ENCODE data around the gene MDH1.
"Not testable (repeated sequence)": the region's sequence is repeated elsewhere in the genome, so short reads cannot be mapped to it uniquely, and the experiment has no call there.

The MDH1 gene

DNA sequence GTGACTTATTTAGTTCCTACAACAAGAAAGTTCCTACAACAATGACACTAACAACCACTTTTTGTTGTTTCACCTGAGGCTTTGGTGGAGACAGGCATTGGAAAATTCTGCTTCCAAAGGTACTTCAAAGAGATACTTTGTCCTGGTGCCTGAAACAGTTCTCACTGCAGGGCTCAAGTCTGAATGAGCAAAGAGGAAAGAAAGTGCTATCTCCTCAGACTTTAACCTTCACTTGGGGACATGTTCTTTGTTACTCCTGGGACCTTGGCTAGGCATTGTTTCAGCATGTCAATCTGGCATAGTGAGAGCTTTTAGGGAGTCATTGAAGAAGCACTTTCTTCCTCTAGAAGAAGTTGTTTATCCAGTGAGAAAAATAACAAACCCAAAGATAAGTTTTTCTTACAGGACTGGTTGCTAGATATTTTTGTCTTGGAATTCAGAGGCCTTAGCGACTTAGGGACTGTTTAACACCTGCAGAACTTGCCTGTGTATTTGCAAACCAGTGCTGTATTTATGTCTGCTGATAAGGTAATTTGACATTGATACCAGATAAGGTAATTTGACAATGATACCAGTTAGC lies 12.2 kb downstream of the MDH1 start:
- H3K36me3 Mint-ChIP-seq (ENCODE audit: low read depth): peaks cover 54% of the 10 kb centered on the region
- ATAC-seq (no peak), DNase-seq (no peak)
- H3K27ac Mint-ChIP-seq: no peak overlapping the region
- no peak overlapping the region for H3K4me3 Mint-ChIP-seq
- no peaks in the 10 kb centered on the region for H3K27me3 Mint-ChIP-seq
- no peaks in the 10 kb centered on the region for H3K4me1 Mint-ChIP-seq
- H3K9me3 Mint-ChIP-seq: no peaks in the 10 kb centered on the region

DNA sequence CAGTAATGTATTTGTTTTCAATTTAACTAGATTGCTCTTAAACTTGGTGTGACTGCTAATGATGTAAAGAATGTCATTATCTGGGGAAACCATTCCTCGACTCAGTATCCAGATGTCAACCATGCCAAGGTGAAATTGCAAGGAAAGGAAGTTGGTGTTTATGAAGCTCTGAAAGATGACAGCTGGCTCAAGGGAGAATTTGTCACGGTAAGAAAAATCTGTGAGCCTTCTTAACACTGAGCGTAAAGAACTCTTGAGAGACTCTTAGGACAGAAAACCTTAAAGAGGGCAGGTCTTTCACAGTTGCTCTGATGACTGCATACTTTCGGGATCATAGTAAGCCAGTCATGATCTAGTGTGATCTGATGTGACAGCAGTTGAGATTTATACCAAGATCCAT lies 15.9 kb downstream of the MDH1 start:
- no peak overlapping the region for H3K27ac Mint-ChIP-seq
- H3K27me3 Mint-ChIP-seq: no peaks in the 10 kb centered on the region
- H3K36me3 Mint-ChIP-seq (ENCODE audit: low read depth): peaks cover 54% of the 10 kb centered on the region
- no peak overlapping the region for H3K4me3 Mint-ChIP-seq
- DNase-seq: no peak
- no peak for ATAC-seq
- no peaks in the 10 kb centered on the region for H3K9me3 Mint-ChIP-seq
- no peaks in the 10 kb centered on the region for H3K4me1 Mint-ChIP-seq

DNA sequence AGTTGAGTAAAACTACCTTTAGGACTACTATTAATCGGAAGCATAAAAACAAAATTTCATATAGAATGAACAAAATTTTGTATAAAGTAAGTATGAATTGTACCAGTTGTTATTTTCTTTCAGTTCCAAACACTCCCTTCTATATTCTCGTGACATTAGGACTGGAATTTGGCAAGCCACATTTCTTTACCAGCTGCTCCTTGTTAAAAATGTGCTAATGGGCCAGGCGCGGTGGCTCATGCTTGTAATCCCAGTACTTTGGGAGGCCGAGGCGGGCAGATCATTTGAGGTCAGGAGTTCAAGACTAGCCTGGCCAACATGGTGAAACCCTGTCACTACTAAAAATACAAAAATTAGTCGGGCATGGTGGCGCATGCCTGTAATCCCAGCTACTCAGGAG lies 20.1 kb downstream of the MDH1 start:
- not testable (repeated sequence) for ATAC-seq, DNase-seq, H3K27me3 Mint-ChIP-seq, H3K9me3 Mint-ChIP-seq, H3K4me3 Mint-ChIP-seq, H3K27ac Mint-ChIP-seq, H3K4me1 Mint-ChIP-seq
- H3K36me3 Mint-ChIP-seq (ENCODE audit: low read depth): peaks cover 26% of the 10 kb centered on the region

DNA sequence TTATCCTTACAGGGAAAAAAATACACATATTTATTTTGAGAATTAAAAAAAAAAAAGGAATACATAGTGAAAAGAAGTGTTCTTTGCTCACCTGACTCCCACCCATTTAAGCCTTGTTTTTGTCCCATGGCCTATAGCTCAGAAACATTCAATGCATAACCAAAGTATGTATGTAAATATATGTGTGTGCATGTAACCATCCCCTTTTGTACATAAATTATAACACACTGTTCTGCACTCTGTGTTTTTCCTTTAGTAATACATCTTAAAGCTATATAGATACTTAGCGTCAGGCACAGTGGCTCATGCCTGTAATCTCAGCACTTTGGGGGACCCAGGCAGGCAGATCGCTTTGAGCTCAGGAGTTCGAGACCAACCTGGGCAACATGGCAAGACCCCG lies 21.8 kb downstream of the MDH1 start:
- ATAC-seq: no peak
- no peak for DNase-seq
- Mint-ChIP-seq H3K36me3 (ENCODE audit: low read depth) (peaks cover 16% of the 10 kb centered on the region), H3K9me3 (no peaks in the 10 kb centered on the region), H3K4me3 (no peak overlapping the region), H3K4me1 (no peaks in the 10 kb centered on the region), H3K27me3 (peaks cover 3% of the 10 kb centered on the region), H3K27ac (no peak overlapping the region)

DNA sequence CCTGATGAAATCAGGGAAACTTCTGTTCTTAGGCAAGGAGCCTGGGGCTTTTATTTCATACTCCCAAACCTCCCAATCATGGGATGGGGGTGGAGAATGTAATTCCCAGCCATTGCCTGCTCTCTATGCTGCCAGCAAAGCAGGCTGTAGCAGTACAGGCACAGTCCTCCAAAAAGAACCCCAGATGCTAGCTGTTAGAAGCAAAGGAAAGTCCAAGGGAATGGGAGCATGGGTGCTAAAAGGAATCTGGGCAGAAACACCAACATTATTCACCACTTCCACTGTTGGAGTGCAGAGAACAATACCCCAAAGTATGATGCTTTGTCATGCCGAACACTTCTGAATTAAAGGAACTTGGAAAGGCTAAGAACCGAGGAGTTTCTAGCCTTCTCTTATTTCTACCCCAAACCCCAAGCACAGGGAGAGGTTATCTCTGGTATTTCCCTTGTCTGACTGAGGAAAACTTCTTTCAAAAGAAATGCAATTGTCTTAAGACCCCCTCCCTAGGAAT lies 24.7 kb downstream of the MDH1 start:
- Mint-ChIP-seq H3K4me3 (no peak overlapping the region), H3K27me3 (peaks cover 5% of the 10 kb centered on the region), H3K36me3 (ENCODE audit: low read depth) (no peaks in the 10 kb centered on the region), H3K27ac (no peak overlapping the region), H3K9me3 (no peaks in the 10 kb centered on the region), H3K4me1 (no peaks in the 10 kb centered on the region)
- ATAC-seq (no peak), DNase-seq (no peak)

DNA sequence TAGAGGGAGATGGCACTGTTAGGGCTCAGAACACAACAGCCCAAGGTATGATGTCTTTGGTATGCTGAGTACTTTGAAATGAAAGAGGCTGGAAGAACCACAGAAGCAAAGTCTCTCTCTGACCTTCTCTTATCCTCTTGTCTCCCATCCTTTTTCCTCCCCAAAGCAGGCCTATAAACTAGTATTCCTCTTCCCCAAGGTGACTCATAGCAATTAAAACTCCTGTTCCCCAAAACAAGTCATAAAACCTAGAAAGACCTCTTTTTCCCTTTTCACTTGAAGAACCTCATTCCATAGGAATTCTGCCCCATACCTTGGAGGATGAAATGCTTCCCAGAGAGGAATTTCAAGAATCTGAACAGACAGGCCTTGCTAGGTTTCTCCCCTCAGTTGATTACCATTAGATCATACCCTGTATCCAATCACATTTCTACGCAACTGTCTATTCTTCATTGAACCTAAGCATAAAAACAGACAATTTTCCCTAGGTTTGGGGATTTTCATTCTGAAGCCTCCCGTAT lies 25.7 kb downstream of the MDH1 start:
- no peak overlapping the region for H3K4me3 Mint-ChIP-seq
- no peak overlapping the region for H3K27ac Mint-ChIP-seq
- H3K9me3 Mint-ChIP-seq: no peaks in the 10 kb centered on the region
- H3K4me1 Mint-ChIP-seq: no peaks in the 10 kb centered on the region
- H3K27me3 Mint-ChIP-seq: peaks cover 6% of the 10 kb centered on the region
- H3K36me3 Mint-ChIP-seq (ENCODE audit: low read depth): no peaks in the 10 kb centered on the region
- DNase-seq (no peak), ATAC-seq (no peak)

DNA sequence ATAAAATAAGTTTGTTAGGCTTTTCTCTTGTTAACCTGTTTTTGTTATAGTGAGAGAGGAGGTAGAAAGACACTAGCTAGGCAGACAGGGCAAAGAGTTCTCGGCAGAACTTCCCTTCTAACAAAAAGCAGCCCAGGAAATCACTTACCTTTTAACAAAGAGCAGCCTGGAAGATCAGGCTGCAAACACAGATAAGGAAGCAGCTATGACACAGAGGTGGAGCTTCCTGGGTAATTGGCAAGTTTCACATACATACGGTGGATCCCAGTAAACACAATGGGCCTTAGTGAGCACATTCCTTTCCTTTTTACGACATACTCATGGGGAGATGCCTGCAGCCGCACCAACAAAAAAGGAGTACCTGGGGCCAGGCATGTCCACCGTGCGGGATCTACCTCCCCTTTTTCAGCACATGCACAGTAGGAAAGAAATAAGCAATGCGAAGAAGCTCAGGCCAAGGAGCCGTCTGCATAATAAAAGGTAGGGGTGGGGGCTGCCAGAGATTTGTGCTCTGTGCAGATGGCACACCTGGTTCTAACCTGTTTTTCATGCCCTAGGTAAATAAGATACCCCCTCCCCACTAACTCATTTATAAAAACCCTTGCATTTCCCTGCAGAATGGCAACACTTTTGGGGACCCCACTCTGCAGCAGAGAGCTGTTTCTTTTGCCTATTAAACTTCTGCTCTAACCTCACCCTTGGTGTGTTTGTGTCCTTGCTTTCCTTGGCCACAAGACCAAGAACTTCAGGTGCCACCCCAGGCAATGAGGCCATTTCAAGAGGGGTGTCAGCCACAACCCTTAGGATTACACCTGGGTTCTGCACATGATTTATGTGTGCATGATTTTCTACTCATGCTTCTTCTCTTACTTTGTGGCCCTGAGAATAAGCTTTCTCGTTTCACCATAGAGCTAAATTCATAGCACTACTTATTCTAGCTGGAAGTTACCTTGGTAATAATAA lies 26.5 kb downstream of the MDH1 start:
- H3K27me3 Mint-ChIP-seq: peaks cover 6% of the 10 kb centered on the region
- no peaks in the 10 kb centered on the region for H3K4me1 Mint-ChIP-seq
- H3K27ac Mint-ChIP-seq: no peak overlapping the region
- no peaks in the 10 kb centered on the region for H3K9me3 Mint-ChIP-seq
- DNase-seq: no peak
- no peaks in the 10 kb centered on the region for H3K36me3 Mint-ChIP-seq (ENCODE audit: low read depth)
- H3K4me3 Mint-ChIP-seq: no peak overlapping the region
- ATAC-seq: no peak

DNA sequence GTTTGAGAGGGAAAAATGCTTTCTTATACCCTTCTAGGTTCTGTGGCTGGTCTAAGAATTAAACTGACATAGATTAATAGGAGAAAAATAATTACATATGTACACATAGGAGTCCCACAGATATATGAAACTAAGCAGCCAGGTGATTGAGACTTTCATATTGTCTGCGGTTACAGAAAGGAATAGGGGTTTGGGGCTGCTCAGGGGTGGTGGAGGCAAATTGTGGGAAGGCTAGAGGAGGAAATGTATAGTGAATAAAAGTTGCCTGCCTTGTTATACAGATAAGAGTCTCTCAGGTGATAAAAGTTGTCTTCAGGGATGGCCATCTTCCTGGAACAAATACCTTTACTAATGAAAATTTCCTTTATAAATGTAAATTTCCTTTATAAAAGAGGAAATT lies 28.6 kb downstream of the MDH1 start:
- Mint-ChIP-seq H3K36me3 (ENCODE audit: low read depth) (no peaks in the 10 kb centered on the region), H3K9me3 (no peaks in the 10 kb centered on the region), H3K27me3 (peaks cover 7% of the 10 kb centered on the region), H3K27ac (no peak overlapping the region), H3K4me1 (no peaks in the 10 kb centered on the region), H3K4me3 (no peak overlapping the region)
- DNase-seq (no peak), ATAC-seq (no peak)

DNA sequence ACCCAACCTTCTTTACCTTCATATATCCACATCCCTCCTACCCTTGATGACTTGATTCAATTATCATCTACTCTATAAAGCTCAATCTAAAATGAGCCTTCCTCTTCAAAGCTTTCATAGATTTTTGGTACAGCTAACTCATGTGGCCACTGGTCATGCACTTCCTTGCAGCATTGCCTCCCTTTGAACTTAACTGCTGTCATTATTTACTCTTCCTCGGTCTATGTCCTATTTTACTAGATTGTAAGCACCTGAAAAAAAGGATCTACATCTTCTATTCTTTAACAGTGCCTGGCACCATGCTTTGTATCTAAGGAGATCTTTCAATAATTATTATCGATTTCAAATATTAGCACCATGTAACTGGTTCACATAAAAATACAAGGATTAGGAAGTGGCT lies 30.6 kb downstream of the MDH1 start:
- Mint-ChIP-seq H3K27me3 (peaks cover 4% of the 10 kb centered on the region), H3K27ac (no peak overlapping the region), H3K4me3 (no peak overlapping the region), H3K9me3 (no peaks in the 10 kb centered on the region), H3K36me3 (ENCODE audit: low read depth) (no peaks in the 10 kb centered on the region), H3K4me1 (no peaks in the 10 kb centered on the region)
- DNase-seq: no peak
- ATAC-seq: no peak

DNA sequence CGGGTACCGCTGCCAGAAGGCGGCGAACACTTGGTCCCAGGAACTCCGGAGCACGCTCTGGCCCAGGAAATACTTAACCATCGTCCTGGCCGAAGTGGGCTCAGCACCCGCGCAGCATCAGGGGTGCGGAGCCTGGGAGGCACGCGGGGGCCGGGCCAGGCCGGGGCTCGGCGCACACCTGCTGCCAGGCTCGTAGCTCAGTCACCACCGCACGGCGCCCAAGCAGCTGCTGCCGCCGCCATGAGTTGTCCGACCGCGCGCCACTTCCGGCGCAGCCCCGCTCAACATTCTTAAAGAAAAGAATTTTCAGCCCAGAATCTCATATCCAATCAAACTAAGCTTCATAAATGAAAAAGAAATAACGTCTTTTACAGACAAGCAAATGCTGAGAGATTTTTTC lies 34.0 kb downstream of the MDH1 start:
- DNase-seq: no peak
- no peak overlapping the region for H3K27ac Mint-ChIP-seq
- H3K9me3 Mint-ChIP-seq: no peaks in the 10 kb centered on the region
- no peak for ATAC-seq
- H3K4me3 Mint-ChIP-seq: no peak overlapping the region
- no peaks in the 10 kb centered on the region for H3K36me3 Mint-ChIP-seq (ENCODE audit: low read depth)
- peaks cover 4% of the 10 kb centered on the region for H3K27me3 Mint-ChIP-seq
- no peaks in the 10 kb centered on the region for H3K4me1 Mint-ChIP-seq

DNA sequence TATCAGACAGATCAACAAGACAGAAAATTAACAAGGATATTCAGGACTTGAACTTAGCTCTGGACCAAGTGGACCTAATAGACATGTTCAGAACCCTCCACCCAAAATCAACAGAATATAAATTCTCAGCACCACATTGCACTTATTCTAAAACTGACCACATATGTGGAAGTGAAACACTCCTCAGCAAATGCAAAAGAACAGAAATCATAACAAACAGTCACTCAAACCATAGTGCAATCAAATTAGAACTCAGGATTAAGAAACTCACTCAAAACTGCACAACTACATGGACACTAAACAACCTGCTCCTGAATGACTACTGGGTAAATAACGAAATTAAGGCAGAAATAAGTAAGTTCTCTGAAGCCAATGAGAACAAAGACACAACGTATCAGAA lies 35.0 kb downstream of the MDH1 start:
- not testable (repeated sequence) for H3K9me3 Mint-ChIP-seq; H3K4me3 Mint-ChIP-seq; H3K27me3 Mint-ChIP-seq; H3K36me3 Mint-ChIP-seq (ENCODE audit: low read depth); ATAC-seq; H3K4me1 Mint-ChIP-seq; DNase-seq; H3K27ac Mint-ChIP-seq

DNA sequence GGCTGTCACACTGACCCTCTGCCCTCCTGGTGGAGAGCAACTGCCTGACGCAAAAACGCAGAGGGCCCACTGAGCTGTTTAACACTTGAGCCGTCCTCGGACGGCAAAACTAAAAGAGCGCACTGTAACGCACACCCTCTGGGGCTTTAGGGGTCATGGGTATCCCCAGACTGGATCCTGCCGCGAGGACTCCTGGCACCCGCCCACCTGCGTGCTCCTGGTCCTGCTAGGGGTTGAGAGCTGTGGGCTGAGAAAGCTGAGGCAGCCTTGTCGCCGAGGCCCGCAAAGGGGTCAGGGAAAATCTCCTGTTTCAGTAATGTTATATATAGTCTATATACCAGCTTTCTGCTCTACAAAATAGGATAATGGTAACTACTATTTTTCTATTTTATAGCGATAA lies 39.1 kb downstream of the MDH1 start:
- no peak for ATAC-seq
- Mint-ChIP-seq H3K27me3 (no peaks in the 10 kb centered on the region), H3K4me3 (no peak overlapping the region), H3K4me1 (no peaks in the 10 kb centered on the region), H3K27ac (no peak overlapping the region), H3K36me3 (ENCODE audit: low read depth) (peaks cover 3% of the 10 kb centered on the region), H3K9me3 (peaks cover 21% of the 10 kb centered on the region)
- DNase-seq: no peak

DNA sequence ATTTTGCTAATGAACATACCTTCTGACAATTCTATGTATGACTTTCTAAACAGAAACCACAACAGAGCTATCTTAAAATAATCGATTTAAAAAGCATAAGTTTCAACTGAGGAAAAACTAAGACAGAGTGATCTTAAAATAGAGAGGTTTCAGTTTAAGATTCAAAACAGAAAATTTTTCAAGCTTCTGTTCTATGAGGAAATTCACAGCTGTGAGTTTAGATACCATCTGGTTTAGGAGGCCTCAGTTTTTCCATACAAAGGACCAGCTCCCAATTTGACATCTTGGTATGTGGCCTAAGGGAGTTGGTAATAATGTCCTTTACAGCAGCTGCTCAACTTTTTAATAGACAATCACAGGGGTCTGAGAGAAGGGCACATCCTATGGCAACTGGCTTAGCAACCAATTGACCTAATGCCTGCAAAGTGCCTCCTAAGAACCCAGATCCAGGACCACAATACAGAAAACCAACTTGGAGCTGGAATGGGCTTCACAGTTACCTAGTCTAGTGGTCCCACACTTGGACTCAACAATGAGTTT lies 39.7 kb downstream of the MDH1 start:
- Mint-ChIP-seq H3K4me1 (no peaks in the 10 kb centered on the region), H3K4me3 (no peak overlapping the region), H3K27ac (no peak overlapping the region), H3K9me3 (peaks cover 27% of the 10 kb centered on the region), H3K27me3 (peaks cover 1% of the 10 kb centered on the region), H3K36me3 (ENCODE audit: low read depth) (peaks cover 6% of the 10 kb centered on the region)
- DNase-seq (no peak), ATAC-seq (no peak)

DNA sequence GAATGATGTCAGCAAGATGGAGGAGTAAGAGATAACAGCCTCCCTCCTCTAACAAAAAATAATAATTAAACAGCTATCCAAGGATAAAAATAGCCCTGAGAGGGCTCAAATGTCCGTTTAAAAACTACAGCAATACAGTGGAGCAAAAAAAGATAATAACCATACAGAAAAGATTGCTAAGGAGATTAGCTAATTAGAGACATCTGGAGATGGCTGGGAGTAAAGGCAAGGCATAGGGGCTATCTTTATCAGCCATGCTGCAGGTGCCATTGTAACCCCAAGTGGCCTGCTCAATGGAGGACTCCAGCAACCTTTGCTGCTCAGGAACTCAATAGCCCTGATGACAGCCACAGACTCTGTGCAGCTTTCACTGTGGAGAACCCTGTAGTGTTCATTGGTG lies 42.7 kb downstream of the MDH1 start:
- Mint-ChIP-seq H3K27me3 (peaks cover 2% of the 10 kb centered on the region), H3K4me1 (no peaks in the 10 kb centered on the region), H3K27ac (no peak overlapping the region), H3K9me3 (peaks cover 30% of the 10 kb centered on the region), H3K36me3 (ENCODE audit: low read depth) (peaks cover 8% of the 10 kb centered on the region), H3K4me3 (no peak overlapping the region)
- DNase-seq (no peak), ATAC-seq (no peak)

DNA sequence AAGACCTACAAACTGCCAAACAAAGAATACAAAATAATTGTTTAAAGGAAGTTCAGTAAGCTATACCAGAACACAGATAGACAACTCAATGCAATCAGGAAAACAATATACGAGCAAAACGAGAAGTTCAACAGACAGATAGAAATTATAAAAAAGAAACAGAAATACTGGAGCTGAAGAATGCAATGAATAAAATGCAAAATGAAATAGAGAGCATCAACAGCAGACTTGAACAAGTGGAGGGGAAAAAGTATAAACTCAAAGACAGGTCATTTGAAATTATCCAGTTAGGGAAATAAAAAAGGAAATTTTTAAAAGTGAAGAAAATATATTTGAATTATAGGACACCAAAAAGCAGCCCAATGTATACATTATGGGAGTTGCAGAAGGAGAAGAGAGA lies 43.6 kb downstream of the MDH1 start:
- H3K4me1 Mint-ChIP-seq: no peaks in the 10 kb centered on the region
- H3K9me3 Mint-ChIP-seq: peaks cover 32% of the 10 kb centered on the region
- no peak overlapping the region for H3K4me3 Mint-ChIP-seq
- no peak overlapping the region for H3K27ac Mint-ChIP-seq
- H3K27me3 Mint-ChIP-seq: peaks cover 2% of the 10 kb centered on the region
- ATAC-seq (no peak), DNase-seq (no peak)
- H3K36me3 Mint-ChIP-seq (ENCODE audit: low read depth): peaks cover 8% of the 10 kb centered on the region
